Parathyroid adenoma (tissue), 2 donors: ENCODE data around the gene AKAP11.

Experiments used
- H2AFZ ChIP-seq: fragments of 300-600 bp; sonication (generic); one replicate; pipeline ENCODE4 v1.7.0; 2017; ENCODE audit warnings: antibody characterized with exemption, mild to moderate bottlenecking
- H3K27ac ChIP-seq: fragments of 300-600 bp; sonication (generic); one replicate; pipeline ENCODE4 v1.7.0; 2017
- H3K27me3 ChIP-seq: fragments of 300-600 bp; sonication (generic); one replicate; pipeline ENCODE4 v1.7.0; 2017; ENCODE audit warnings: low read length; ENCODE audit not compliant: control insufficient read depth, insufficient read depth
- H3K36me3 ChIP-seq: fragments of 300-600 bp; sonication (generic); one replicate; pipeline ENCODE4 v1.7.0; 2017; ENCODE audit warnings: low read length; ENCODE audit not compliant: control insufficient read depth, insufficient read depth
- H3K4me1 ChIP-seq: fragments of 300-600 bp; sonication (generic); one replicate; pipeline ENCODE4 v1.7.0; 2017; ENCODE audit warnings: control low read depth
- H3K4me2 ChIP-seq: fragments of 300-600 bp; sonication (generic); one replicate; pipeline ENCODE4 v1.7.0; 2017; ENCODE audit warnings: low read length
- H3K4me3 ChIP-seq: fragments of 300-600 bp; sonication (generic); one replicate; pipeline ENCODE4 v1.7.0; 2017; ENCODE audit warnings: low read depth, low read length
- H3K79me2 ChIP-seq: fragments of 300-600 bp; sonication (generic); one replicate; pipeline ENCODE4 v1.7.0; 2017; ENCODE audit warnings: control low read depth
- H3K9ac ChIP-seq: fragments of 300-600 bp; sonication (generic); one replicate; pipeline ENCODE4 v1.7.0; 2017; ENCODE audit warnings: mild to moderate bottlenecking
- H3K9me3 ChIP-seq: fragments of 300-600 bp; sonication (generic); one replicate; pipeline ENCODE4 v1.7.0; 2017; ENCODE audit warnings: low read length; ENCODE audit not compliant: control insufficient read depth
- TF ChIP-seq, protein P1 (sequence below): fragments of 300-600 bp; sonication (generic); IDR thresholded peaks from one replicate; pipeline ENCODE4 v1.7.0; 2017; ENCODE audit warnings: antibody characterized with exemption, mild to moderate bottlenecking
- donor health status: primary hyperparathyroidism.

Gene AKAP11

GRCh38 chr13:42280537-42280936, 8.6 kb downstream of the AKAP11 start:
- no peak overlapping the region for H2AFZ ChIP-seq
- H3K9me3 ChIP-seq, result no peaks in the 10 kb centered on the region
- no peak overlapping the region for H3K4me2 ChIP-seq
- no peak overlapping the region for H3K27ac ChIP-seq
- TF ChIP-seq, protein P1, sequence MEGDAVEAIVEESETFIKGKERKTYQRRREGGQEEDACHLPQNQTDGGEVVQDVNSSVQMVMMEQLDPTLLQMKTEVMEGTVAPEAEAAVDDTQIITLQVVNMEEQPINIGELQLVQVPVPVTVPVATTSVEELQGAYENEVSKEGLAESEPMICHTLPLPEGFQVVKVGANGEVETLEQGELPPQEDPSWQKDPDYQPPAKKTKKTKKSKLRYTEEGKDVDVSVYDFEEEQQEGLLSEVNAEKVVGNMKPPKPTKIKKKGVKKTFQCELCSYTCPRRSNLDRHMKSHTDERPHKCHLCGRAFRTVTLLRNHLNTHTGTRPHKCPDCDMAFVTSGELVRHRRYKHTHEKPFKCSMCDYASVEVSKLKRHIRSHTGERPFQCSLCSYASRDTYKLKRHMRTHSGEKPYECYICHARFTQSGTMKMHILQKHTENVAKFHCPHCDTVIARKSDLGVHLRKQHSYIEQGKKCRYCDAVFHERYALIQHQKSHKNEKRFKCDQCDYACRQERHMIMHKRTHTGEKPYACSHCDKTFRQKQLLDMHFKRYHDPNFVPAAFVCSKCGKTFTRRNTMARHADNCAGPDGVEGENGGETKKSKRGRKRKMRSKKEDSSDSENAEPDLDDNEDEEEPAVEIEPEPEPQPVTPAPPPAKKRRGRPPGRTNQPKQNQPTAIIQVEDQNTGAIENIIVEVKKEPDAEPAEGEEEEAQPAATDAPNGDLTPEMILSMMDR, result no peak
- peaks cover 2% of the 10 kb centered on the region for H3K4me1 ChIP-seq
- no peaks in the 10 kb centered on the region for H3K27me3 ChIP-seq
- no peak overlapping the region for H3K4me3 ChIP-seq
- no peak overlapping the region for H3K9ac ChIP-seq
- H3K36me3 ChIP-seq, result no peaks in the 10 kb centered on the region
- no peaks in the 10 kb centered on the region for H3K79me2 ChIP-seq

GRCh38 chr13:42283574-42283973, 11.6 kb downstream of the AKAP11 start:
- Histone ChIP-seq H3K4me1 (peaks cover 2% of the 10 kb centered on the region), H2AFZ (no peak overlapping the region), H3K4me2 (no peak overlapping the region), H3K9ac (no peak overlapping the region), H3K27ac (no peak overlapping the region), H3K9me3 (no peaks in the 10 kb centered on the region), H3K4me3 (no peak overlapping the region), H3K36me3 (no peaks in the 10 kb centered on the region), H3K79me2 (no peaks in the 10 kb centered on the region), H3K27me3 (no peaks in the 10 kb centered on the region)
- TF ChIP-seq, protein P1, result no peak

GRCh38 chr13:42284068-42284467, 12.1 kb downstream of the AKAP11 start:
- TF ChIP-seq, protein P1, result no peak
- Histone ChIP-seq H3K4me1 (peaks cover 2% of the 10 kb centered on the region), H3K4me2 (no peak overlapping the region), H3K4me3 (no peak overlapping the region), H2AFZ (no peak overlapping the region), H3K79me2 (no peaks in the 10 kb centered on the region), H3K27me3 (no peaks in the 10 kb centered on the region), H3K36me3 (no peaks in the 10 kb centered on the region), H3K27ac (no peak overlapping the region), H3K9ac (no peak overlapping the region), H3K9me3 (no peaks in the 10 kb centered on the region)

DNA sequence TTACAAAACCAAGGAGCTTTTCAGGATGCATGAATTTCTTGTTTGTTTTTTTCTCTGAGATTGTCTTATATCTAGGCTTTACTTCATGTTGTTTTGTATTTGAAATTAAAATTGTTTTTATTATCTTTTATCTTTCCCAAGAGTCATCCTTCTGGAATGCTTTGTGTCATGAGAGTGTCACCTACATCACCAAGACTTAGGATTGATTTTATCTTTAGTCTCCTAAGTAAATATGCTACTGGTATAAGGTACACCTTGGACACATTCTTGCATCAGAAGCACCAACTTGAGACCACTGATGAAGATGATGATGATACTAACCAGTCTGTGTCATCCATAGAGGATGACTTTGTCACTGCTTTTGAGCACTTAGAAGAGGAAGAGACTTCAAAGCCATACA, 26.4 kb downstream of the AKAP11 start:
- no peak overlapping the region for H3K4me2 ChIP-seq
- H3K27ac ChIP-seq, result no peak overlapping the region
- H3K9ac ChIP-seq, result no peak overlapping the region
- no peaks in the 10 kb centered on the region for H3K36me3 ChIP-seq
- TF ChIP-seq, protein P1, result no peak
- no peak overlapping the region for H3K4me3 ChIP-seq
- no peaks in the 10 kb centered on the region for H3K79me2 ChIP-seq
- H3K27me3 ChIP-seq, result no peaks in the 10 kb centered on the region
- no peaks in the 10 kb centered on the region for H3K9me3 ChIP-seq
- no peak overlapping the region for H2AFZ ChIP-seq
- H3K4me1 ChIP-seq, result peaks cover 8% of the 10 kb centered on the region

DNA sequence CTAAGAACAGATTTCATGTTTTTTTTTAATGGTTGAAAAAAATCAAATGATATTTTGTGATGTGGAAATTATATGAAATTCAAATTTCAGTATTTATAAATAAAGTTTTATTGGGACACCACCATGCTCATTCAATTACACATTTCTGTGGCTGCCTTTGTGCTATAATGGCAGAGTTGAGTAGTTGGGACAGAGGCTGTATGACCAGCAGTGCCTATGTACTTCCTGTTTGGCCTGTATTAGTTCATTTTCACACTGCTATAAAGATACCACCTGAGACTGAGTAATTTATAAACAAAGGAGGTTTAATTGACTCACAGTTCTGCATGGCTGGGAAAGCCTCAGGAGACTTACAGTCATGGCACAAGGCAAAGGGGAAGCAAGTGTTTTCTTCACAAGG, 33.6 kb downstream of the AKAP11 start:
- Histone ChIP-seq H3K79me2 (no peaks in the 10 kb centered on the region), H3K4me3 (no peak overlapping the region), H2AFZ (no peak overlapping the region), H3K9ac (no peak overlapping the region), H3K4me1 (peaks cover 6% of the 10 kb centered on the region), H3K27me3 (no peaks in the 10 kb centered on the region), H3K36me3 (no peaks in the 10 kb centered on the region), H3K27ac (no peak overlapping the region), H3K9me3 (no peaks in the 10 kb centered on the region), H3K4me2 (no peak overlapping the region)
- TF ChIP-seq, protein P1, result no peak
